ENCODE measurements around the gene PTK7.
"Not testable (repeated sequence)": the region's sequence is repeated elsewhere in the genome, so short reads cannot be mapped to it uniquely, and the experiment has no call there.

The PTK7 gene

DNA sequence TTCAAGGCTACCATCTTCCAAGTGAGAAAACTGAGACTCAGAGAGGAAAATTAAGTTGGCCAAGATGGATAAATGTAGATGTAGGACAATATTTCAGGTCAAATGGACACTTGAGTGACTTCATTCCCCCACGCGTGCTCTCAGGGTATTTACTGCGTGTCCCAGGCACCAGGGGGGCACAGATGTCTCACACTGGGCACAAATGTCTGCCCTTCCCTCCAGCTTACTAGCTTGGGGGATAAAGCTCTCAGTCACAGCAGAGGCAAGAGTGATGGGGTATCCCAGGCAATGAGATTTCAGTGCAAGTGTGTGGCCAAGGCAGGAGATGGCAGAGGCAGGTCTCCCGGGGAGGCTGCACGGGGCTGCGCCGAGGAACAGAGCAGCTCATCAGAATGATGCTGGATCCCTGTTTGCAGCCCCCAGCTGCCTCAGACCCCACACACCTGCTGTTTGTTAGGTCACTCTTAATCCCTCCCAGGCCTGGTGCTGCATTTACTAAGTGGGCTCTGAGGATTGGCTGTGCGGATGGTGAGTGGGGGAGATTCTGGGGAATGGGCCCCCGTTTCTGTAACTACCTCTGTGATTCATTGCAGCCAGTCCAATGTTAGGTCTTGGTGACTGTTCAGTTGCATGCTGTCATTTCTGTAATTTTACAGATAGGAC is 44.1 kb downstream of the PTK7 start:
- DNase-seq = no peak

DNA sequence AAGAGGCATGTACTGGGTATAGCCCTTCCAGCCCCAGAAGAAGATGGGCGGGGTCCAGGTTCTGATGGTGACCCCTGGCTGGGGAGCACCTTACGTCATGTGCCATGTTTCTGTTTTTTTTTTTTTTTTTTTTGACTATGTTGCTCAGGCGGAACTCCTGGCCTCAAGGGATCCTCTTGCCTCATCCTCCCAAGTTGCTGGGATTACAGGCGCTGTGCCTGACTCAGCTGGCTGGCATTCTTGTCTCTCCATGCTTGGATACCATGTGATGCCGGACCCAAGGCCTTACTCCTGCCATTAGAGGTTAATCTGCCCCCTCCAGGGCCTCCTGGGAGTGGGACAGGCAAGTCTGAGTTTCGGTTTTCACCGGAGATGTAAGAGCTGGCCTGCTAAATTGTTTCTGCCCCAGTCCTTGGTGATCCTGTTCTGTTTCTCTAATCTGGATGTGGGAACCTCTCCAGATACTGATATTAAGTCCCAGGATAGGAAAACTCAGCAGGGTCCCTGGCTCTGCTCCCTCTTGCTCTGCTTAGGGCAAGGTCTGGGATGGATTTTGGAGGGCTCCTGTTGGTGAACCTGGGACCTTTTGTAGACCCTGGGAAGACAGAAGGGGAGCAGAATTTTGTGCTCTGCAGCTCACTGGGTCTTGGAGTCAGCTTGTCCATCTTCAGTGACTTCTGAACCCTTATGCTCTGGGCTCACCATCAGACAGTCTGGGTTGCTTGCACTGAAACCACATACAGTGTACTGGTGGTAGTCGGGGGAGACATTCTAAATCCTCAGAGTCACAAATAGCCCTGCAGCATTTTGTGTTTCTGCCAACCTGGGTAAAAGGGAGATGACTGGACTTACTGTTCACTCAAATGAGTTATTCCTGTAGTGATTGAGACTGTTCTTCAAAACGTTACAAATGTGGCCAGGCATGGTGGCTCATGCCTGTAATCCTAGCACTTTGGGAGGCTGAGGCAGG is 45.1 kb downstream of the PTK7 start:
- DNase-seq = peak; percentile 90

DNA sequence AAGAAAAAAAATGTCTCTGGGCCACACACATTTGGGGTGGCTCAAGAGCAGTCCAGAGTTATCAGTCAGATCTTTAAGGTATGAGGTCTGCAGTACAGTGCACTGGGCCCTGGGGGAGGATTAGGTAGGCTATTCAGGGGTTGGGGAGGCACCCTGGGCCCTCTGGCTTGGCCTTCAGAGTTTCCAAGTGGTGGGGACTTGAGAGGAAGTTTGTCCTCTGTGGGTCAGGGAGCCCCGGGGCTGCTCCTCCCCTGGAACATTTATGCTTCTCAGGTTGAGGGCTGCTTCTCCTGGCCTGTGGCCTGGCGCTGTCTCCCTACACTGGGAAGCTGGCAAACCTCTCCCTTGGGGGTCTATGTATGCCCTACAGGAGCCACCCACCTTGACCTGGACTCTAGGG is 46.0 kb downstream of the PTK7 start:
- no peak for DNase-seq

DNA sequence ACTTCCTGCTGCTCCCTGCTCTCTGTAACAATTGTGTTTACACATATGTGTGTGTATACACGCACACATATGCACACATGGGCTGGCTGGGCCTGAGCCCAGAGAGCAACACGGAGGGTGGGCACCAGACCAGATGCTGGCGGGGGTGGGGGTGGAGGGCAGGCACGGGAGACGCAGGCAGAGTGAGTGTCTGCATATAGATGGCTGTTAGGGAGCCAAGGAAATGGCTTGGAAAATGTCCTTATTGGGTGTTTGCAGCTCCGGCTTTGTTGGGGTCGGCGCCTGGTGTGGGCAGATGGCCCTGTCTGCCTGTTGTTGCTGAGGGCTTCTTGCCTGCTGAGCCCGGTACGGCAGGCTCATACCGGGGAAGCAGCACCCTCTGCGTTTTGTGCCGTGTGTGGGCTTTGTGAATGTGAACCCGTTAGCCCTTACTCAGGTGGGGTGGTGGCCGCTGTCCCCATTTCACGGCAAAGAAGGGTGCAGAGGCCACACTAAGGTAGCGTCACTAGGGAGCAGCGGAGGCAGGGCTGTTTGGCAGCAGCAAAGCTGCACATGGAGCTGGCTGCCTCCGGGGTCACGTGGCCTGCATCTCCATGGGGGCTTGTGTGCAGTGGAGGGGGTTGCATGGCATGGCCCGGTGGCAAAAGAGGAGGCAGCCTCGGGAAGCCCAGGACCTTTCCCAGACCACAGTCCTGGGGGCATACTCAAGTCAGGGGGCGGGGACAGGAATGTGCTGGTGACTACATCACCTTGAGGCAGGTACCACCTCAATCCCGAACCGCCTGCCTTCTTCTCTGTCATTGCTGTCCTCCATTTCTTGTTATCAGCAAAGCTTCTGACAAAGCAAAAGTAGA is 47.6 kb downstream of the PTK7 start:
- DNase-seq = no peak

GRCh38 chr6:43124481-43124880 is 48.4 kb downstream of the PTK7 start:
- DNase-seq = no peak

- no peak for DNase-seq
Measured at GRCh38 chr6:43125119-43125518, 49.0 kb downstream of the PTK7 start.

GRCh38 chr6:43125555-43125954 is 49.4 kb downstream of the PTK7 start:
- no peak for DNase-seq

GRCh38 chr6:43127180-43127579 is 51.1 kb downstream of the PTK7 start:
- no peak for DNase-seq

- no peak for DNase-seq
Measured at GRCh38 chr6:43127877-43128276, 51.8 kb downstream of the PTK7 start.

- no peak for DNase-seq
Measured at GRCh38 chr6:43128926-43129325, 52.8 kb downstream of the PTK7 start.

DNA sequence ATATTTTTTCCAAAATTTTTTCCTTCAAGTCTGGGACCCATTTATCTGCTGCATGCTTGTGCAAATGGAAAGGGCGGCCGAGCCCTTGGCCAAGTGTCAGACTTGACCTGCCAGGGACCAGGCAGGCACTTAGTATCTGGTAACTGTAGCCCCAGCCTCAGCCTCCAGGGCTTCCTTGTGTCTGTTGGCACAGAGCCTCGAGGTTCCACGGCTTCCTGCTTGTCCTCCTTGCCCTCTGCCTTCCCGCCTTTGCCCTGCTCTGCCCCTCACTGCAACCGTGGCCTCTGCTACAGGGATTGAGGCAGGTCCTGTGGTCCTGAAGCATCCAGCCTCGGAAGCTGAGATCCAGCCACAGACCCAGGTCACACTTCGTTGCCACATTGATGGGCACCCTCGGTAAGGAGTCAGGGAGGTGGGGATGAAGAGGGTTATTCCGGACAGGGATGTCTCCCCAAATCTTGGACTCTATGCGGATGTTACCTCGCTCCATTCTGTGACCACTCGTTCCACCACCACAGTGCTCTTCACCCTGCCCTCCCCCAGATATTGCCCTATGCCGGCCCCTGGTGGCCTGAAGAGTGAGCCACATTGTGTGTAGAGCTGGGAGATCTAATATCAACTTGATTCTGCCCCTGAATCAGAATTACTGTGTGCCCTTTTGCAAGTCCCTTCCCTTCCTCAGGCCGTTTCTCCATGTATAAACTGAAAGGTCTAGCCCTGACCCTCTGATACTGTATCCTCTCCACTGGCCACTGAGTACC is 53.5 kb downstream of the PTK7 start:
- peak; percentile 12 for DNase-seq

DNA sequence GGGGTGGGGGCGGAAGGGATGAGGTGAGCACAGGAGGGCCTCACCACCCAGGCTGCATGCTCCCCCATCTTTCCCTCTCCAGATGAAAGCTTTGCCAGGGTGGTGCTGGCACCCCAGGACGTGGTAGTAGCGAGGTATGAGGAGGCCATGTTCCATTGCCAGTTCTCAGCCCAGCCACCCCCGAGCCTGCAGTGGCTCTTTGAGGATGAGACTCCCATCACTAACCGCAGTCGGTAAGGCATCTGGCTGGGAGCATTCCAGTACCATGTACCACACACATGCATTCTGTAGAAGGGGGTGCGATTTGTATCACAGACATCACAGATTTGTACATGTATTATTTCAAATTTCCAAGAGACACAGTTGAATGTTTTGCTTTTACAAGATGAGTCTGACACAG is 54.3 kb downstream of the PTK7 start:
- no peak for DNase-seq

DNA sequence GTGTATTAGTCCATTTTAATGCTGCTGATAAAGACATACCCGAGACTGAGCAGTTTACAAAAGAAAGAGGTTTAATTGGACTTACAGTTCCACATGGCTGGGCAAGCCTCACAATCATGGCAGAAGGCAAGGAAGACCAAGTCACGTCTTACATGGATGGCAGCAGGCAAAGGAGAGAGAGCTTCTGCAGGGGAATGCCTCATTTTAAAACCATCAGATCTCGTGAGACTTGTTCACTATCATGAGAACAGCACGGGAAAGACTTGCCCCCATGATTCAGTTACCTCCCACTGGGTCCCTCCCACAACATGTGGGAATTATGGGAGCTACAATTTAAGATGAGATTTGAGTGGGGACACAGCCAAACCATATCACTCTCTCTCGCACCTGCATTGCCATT is 55.3 kb downstream of the PTK7 start:
- DNase-seq = not testable (repeated sequence)

- DNase-seq = no peak
Measured at GRCh38 chr6:43138267-43138666, 62.2 kb downstream of the PTK7 start.

DNA sequence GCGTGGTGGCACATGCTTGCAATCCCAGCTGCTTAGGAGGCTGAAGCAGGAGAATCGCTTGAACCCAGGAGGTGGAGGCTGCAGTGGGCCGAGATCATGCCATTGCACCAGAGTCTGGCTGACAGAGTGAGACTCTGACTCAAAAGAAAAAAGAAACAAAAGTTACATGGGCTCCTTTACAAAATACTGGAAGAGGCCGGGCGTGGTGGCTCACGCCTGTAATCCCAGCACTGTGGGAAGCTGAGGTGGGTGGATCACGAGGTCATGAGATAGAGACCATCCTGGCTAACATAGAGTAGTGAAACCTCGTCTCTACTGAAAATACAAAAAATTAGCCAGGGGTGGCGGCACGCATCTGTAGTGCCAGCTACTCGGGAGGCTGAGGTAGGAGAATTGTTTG is 63.9 kb downstream of the PTK7 start:
- not testable (repeated sequence) for DNase-seq

DNA sequence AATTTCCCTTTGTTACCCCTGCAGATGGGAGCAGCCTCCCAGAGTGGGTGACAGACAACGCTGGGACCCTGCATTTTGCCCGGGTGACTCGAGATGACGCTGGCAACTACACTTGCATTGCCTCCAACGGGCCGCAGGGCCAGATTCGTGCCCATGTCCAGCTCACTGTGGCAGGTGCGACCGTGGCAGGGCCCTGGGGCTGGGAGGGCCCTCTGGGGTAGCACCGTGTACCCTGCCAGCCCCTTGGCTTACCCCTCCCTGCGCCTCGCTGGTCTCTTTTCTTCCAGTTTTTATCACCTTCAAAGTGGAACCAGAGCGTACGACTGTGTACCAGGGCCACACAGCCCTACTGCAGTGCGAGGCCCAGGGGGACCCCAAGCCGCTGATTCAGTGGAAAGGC is 65.5 kb downstream of the PTK7 start:
- no peak for DNase-seq

GRCh38 chr6:43142101-43142500 is 66.0 kb downstream of the PTK7 start:
- no peak for DNase-seq

- DNase-seq = peak; percentile 68
Measured at GRCh38 chr6:43143235-43144128, 67.4 kb downstream of the PTK7 start.

DNA sequence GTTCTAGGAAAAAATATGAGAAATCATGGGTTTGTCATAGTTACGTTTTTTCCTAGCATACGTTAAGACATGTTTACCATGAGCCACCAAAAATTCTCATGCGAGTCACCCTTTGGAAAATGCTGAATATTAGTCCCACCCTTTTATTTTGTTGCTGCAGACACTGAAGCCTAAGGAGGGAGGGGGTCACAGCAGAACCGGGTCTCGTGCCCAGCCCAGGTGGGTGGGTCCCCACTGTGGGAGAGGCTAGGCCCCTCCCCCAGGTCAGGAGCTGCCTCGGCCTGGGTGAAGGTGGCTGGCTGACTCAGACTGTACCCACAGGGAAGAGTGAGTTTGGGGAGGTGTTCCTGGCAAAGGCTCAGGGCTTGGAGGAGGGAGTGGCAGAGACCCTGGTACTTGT is 68.8 kb downstream of the PTK7 start:
- no peak for DNase-seq

DNA sequence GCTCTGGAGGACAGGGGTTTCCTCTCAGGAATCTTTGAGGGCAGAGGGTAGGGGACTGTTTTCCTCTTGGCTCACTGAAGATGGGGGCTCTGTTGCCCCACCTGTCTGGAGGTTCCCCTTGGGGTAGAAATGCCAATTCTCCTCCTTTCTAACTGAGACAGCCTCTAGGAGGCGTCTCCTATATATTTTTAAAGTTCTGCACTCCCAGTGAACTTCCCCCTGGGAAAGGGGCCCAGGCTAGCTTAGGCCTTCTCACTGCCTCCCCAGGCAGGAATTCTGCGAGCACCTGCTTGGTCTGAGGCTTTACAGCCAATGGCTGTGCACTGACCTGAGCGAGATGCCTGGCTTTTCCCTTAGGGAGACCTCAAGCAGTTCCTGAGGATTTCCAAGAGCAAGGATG is 70.1 kb downstream of the PTK7 start:
- no peak for DNase-seq
